Keratinocyte (primary cell): ENCODE data around the gene LAMA3. TPM values are rescaled to one million over a fixed set of nuclear protein-coding genes. Genes with fewer than 3 reads are reported as not detected.

Source experiments
- DNase-seq: peaks from one replicate; pipeline ENCODE4 v3.0.0-alpha.2; 2011; ENCODE audit warnings: low read depth, missing footprints, low spot score
- FAIRE-seq: peaks from 2 replicates; lab custom pipeline; 2011; peaks lifted over from hg19 to GRCh38; lab: Jason Lieb, UNC
- H2AFZ ChIP-seq: 2 replicates; pipeline ENCODE4 v1.6.0; 2012; ENCODE audit warnings: low read length, control low read depth, inconsistent platforms; ENCODE audit not compliant: control insufficient read depth
- H3K27ac ChIP-seq: 2 replicates; pipeline ENCODE4 v1.5.1; 2011; ENCODE audit warnings: low read length; ENCODE audit not compliant: control insufficient read depth, insufficient read depth
- H3K27me3 ChIP-seq: 3 replicates; pipeline ENCODE4 v1.6.0; 2011; ENCODE audit warnings: low read length; ENCODE audit not compliant: control insufficient read depth, insufficient read depth; ENCODE audit errors: extremely low read depth
- H3K36me3 ChIP-seq, 2 experiments: 2 replicates in 1 of 2; 3 replicates in 1 of 2; pipeline ENCODE4 v1.5.1; 2011; ENCODE audit warnings: low read length in 2 of 2, mild to moderate bottlenecking in 1 of 2; ENCODE audit not compliant: control insufficient read depth in 2 of 2, insufficient read depth in 2 of 2; ENCODE audit errors: extremely low read depth in 1 of 2
- H3K4me1 ChIP-seq: 3 replicates; pipeline ENCODE4 v1.5.1; 2011; ENCODE audit warnings: low read length; ENCODE audit not compliant: control insufficient read depth, insufficient read depth; ENCODE audit errors: extremely low read depth
- H3K4me2 ChIP-seq: 3 replicates; pipeline ENCODE4 v1.6.0; 2011; ENCODE audit warnings: low read depth, low read length; ENCODE audit not compliant: control insufficient read depth, insufficient read depth; ENCODE audit errors: extremely low read depth
- H3K4me3 ChIP-seq, 3 experiments: fragments of 200-600 bp in 1 of 3; sonication (generic) in 1 of 3; 2 replicates in 2 of 3; 3 replicates in 1 of 3; pipeline ENCODE4 v1.5.1; 2011 to 2016; ENCODE audit warnings: low read length in 3 of 3, mild to moderate bottlenecking in 3 of 3, control low read depth in 2 of 3, inconsistent platforms in 1 of 3, low read depth in 1 of 3, mixed read lengths in 1 of 3, mixed run types in 1 of 3, moderate library complexity in 1 of 3; ENCODE audit not compliant: control insufficient read depth in 2 of 3, insufficient read depth in 2 of 3; ENCODE audit errors: extremely low read depth in 1 of 3
- H3K79me2 ChIP-seq: 2 replicates; pipeline ENCODE4 v1.6.0; 2012; ENCODE audit warnings: low read length; ENCODE audit not compliant: control insufficient read depth, insufficient read depth
- H3K9ac ChIP-seq: 3 replicates; pipeline ENCODE4 v1.6.0; 2011; ENCODE audit warnings: low read length; ENCODE audit not compliant: control insufficient read depth, insufficient read depth; ENCODE audit errors: extremely low read depth
- H3K9me1 ChIP-seq: 3 replicates; pipeline ENCODE4 v1.6.0; 2011; ENCODE audit warnings: low read length; ENCODE audit not compliant: control insufficient read depth, insufficient read depth; ENCODE audit errors: extremely low read depth
- H3K9me3 ChIP-seq: 2 replicates; pipeline ENCODE4 v1.5.1; 2012; ENCODE audit warnings: low read depth, low read length; ENCODE audit not compliant: control insufficient read depth
- H4K20me1 ChIP-seq: 3 replicates; pipeline ENCODE4 v1.6.0; 2011; ENCODE audit warnings: low read length; ENCODE audit not compliant: control insufficient read depth, insufficient read depth; ENCODE audit errors: extremely low read depth
- EZH2 ChIP-seq: IDR thresholded peaks from one replicate; pipeline ENCODE4 v1.6.1; 2012; ENCODE audit warnings: inconsistent platforms, mild to moderate bottlenecking, low read length, moderate library complexity
- dilution Hi-C: fragments of 300-500 bp; cut with MboI; formaldehyde crosslinking; loops from one replicate; pipeline ENCODE4 v1.7.0; 2020; ENCODE audit warnings: low sequenced_read_pairs; ENCODE audit not compliant: extremely low pct_ligation_motif_present
- polyA plus RNA-seq, 5 experiments: library from polyadenylated mRNA; depleted of rRNA in 3 of 5; stranded (reverse) in 3 of 5; stranded (forward) in 1 of 5; unstranded in 1 of 5; fragments of >200 nt; gene quantifications; 1 replicate in 1 of 5; 2 replicates in 3 of 5; 3 replicates in 1 of 5; pipeline versions ENCODE4 v1.2.1 to v1.2.3, GENCODE V29; 2011 to 2012; ENCODE audit warnings: missing spikeins in 2 of 5, low read depth in 1 of 5, low replicate concordance in 1 of 5
- TF ChIP-seq, protein P1 (sequence below), 3 experiments: IDR thresholded peaks in 1 of 3; conservative IDR thresholded peaks in 1 of 3; optimal IDR thresholded peaks in 1 of 3; 2 replicates in 2 of 3; 3 replicates in 1 of 3; pipeline versions ENCODE3 to v1.5.1; 2011; ENCODE audit warnings: low read length in 3 of 3, mild to moderate bottlenecking in 3 of 3, moderate library complexity in 2 of 3, control low read depth in 1 of 3, inconsistent platforms in 1 of 3; ENCODE audit not compliant: insufficient read depth in 2 of 3; ENCODE audit errors: extremely low read depth in 1 of 3

Gene LAMA3
- polyA plus RNA-seq, 1 donor (not counting 4 experiments of a cell fraction or from before 2014, with no cell fraction given), result 1,944 TPM

DNA sequence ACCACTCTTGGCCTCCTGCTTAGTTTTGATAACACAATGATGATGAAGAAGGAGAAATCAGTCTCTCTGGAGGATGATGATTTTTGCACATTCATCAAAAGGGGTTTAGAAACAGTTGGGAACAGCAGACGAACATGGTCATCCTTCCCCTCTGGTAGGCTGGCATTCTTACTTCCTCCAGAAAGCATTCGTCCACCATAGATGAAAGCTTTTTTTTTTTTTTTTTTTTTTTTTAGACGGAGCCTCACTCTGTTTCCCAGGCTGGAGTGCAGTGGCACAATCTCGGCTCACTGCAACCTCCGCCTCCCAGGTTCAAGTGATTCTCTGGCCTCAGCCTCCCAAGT is 281.8 kb downstream of the LAMA3 start:
- FAIRE-seq (no peak), DNase-seq (no peak)
- Histone ChIP-seq H4K20me1 (no peaks in the 10 kb centered on the region), H3K9ac (no peak overlapping the region), H3K4me2 (no peak overlapping the region), H2AFZ (no peak overlapping the region), H3K27me3 (no peaks in the 10 kb centered on the region), H3K4me1 (no peaks in the 10 kb centered on the region), H3K9me1 (no peaks in the 10 kb centered on the region), H3K4me3 (no peak overlapping the region), H3K79me2 (no peaks in the 10 kb centered on the region), H3K9me3 (no peaks in the 10 kb centered on the region), H3K36me3 (no peaks in the 10 kb centered on the region), H3K27ac (no peak overlapping the region)
- TF ChIP-seq, protein P1, sequence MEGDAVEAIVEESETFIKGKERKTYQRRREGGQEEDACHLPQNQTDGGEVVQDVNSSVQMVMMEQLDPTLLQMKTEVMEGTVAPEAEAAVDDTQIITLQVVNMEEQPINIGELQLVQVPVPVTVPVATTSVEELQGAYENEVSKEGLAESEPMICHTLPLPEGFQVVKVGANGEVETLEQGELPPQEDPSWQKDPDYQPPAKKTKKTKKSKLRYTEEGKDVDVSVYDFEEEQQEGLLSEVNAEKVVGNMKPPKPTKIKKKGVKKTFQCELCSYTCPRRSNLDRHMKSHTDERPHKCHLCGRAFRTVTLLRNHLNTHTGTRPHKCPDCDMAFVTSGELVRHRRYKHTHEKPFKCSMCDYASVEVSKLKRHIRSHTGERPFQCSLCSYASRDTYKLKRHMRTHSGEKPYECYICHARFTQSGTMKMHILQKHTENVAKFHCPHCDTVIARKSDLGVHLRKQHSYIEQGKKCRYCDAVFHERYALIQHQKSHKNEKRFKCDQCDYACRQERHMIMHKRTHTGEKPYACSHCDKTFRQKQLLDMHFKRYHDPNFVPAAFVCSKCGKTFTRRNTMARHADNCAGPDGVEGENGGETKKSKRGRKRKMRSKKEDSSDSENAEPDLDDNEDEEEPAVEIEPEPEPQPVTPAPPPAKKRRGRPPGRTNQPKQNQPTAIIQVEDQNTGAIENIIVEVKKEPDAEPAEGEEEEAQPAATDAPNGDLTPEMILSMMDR (optimal IDR thresholded peaks at IDR 0.05 in 1 of 3, IDR thresholded peaks at IDR 0.05 in 1 of 3, conservative IDR thresholded peaks at IDR 0.05 in 1 of 3; ENCODE audit: extremely low read depth in 1 of 3, insufficient read depth in 2 of 3, low read length in 3 of 3), result no peak
- TF ChIP-seq EZH2, result no peak
- dilution Hi-C loops, result no loop called here

DNA sequence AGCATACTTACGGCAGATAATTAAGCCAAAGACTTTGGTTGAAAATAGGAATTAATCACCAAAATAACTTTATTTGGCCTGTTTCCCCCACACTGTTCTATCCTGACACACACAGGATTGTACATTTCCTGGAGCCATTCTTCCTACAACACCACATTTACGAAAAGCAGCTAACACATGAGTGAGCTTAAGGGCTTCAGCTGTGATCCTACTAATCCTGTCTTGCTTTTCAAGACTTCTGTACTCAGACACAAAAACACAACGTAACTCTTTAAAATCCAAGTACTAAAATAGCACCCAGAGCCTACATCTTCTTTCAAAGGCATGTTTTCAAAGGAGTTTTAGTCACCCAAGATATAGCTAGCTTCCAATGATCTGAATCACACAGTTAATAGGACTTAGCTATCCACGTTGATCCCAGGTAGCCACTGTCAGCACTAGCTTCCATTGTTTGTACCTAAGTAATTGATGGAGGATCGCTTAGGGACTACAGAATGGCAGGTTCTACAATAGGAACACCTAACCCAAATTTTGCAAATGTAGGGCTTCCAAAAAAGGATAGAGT is 282.5 kb downstream of the LAMA3 start:
- dilution Hi-C loops, result no loop called here
- H3K27me3 ChIP-seq, result no peaks in the 10 kb centered on the region
- TF ChIP-seq EZH2, result no peak
- TF ChIP-seq, protein P1 (optimal IDR thresholded peaks at IDR 0.05 in 1 of 3, IDR thresholded peaks at IDR 0.05 in 1 of 3, conservative IDR thresholded peaks at IDR 0.05 in 1 of 3; ENCODE audit: extremely low read depth in 1 of 3, insufficient read depth in 2 of 3, low read length in 3 of 3), result no peak
- no peak overlapping the region for H3K9ac ChIP-seq
- no peak overlapping the region for H3K27ac ChIP-seq
- no peaks in the 10 kb centered on the region for H4K20me1 ChIP-seq
- FAIRE-seq (no peak), DNase-seq (no peak)
- H2AFZ ChIP-seq, result no peak overlapping the region
- no peaks in the 10 kb centered on the region for H3K79me2 ChIP-seq
- H3K4me1 ChIP-seq, result no peaks in the 10 kb centered on the region
- no peaks in the 10 kb centered on the region for H3K9me3 ChIP-seq
- no peaks in the 10 kb centered on the region for H3K9me1 ChIP-seq
- H3K36me3 ChIP-seq, result no peaks in the 10 kb centered on the region
- H3K4me2 ChIP-seq, result no peak overlapping the region
- H3K4me3 ChIP-seq, result no peak overlapping the region
